IMR-90 (cell line): Measurements from ENCODE around the gene KCNMB2. TPM values are rescaled to one million over a fixed set of nuclear protein-coding genes. Genes with fewer than 3 reads are reported as not detected.

Experiments
- ATAC-seq: fragments of 200-7000 bp; cut with Tn5 transposase; 2 replicates; pipeline ENCODE4 v1.9.1; 2020; ENCODE audit warnings: low read depth, mild to moderate bottlenecking, moderate library complexity
- BruUV-seq: library from RNA; stranded (reverse); fragments of 400-500 nt; replicated peaks from 2 replicates; lab custom pipeline; 2021; lab: Mats Ljungman, UMichigan
- CTCF ChIA-PET: fragments of 300-600 bp; formaldehyde crosslinking; extraction: SDS; loops from one replicate; lab custom pipeline; 2021; ENCODE audit warnings: antibody characterized with exemption; lab: Yijun Ruan, JAX
- POLR2A ChIA-PET: fragments of 300-600 bp; sonication (Branson Sonifier 250); formaldehyde crosslinking; loops from one replicate; lab custom pipeline; 2022; ENCODE audit warnings: antibody characterized with exemption; ENCODE audit not compliant: unreplicated experiment; lab: Charles Lee
- DNase-seq: peaks from one replicate; pipeline ENCODE4 v3.0.0; 2013
- H2AFZ ChIP-seq: replicated peaks from 2 replicates; pipeline ENCODE3; 2013; ENCODE audit warnings: low read length, mild to moderate bottlenecking; ENCODE audit not compliant: poor library complexity
- H2AK5ac ChIP-seq: 2 replicates; pipeline ENCODE4 v1.6.1; 2013; ENCODE audit warnings: low read depth, low read length, inconsistent platforms
- H2AK9ac ChIP-seq: replicated peaks from 2 replicates; pipeline ENCODE3; 2013; ENCODE audit warnings: mild to moderate bottlenecking, low read depth, low read length, moderate library complexity; ENCODE audit not compliant: poor library complexity
- H2BK120ac ChIP-seq: 2 replicates; pipeline ENCODE4 v1.6.1; 2013; ENCODE audit warnings: low read depth, low read length, inconsistent platforms
- H2BK15ac ChIP-seq: 3 replicates; pipeline ENCODE4 v1.6.1; 2013; ENCODE audit warnings: low read depth, low read length, inconsistent platforms
- H2BK20ac ChIP-seq: 2 replicates; pipeline ENCODE4 v1.6.1; 2013; ENCODE audit warnings: low read depth, mild to moderate bottlenecking, inconsistent platforms, low read length, moderate library complexity
- H2BK5ac ChIP-seq: 2 replicates; pipeline ENCODE4 v1.6.1; 2013; ENCODE audit warnings: mild to moderate bottlenecking, low read depth, low read length, inconsistent platforms; ENCODE audit not compliant: poor library complexity, severe bottlenecking
- H3K14ac ChIP-seq: replicated peaks from 2 replicates; pipeline ENCODE4 v1.6.1; 2013; ENCODE audit warnings: low read depth, low read length, inconsistent platforms
- H3K18ac ChIP-seq: 2 replicates; pipeline ENCODE4 v1.6.1; 2013; ENCODE audit warnings: low read depth, low read length, control low read depth
- H3K23ac ChIP-seq: 2 replicates; pipeline ENCODE4 v1.6.1; 2013; ENCODE audit warnings: low read depth, low read length, inconsistent platforms
- H3K27ac ChIP-seq: 2 replicates; pipeline ENCODE4 v1.5.1; 2013; ENCODE audit warnings: mild to moderate bottlenecking, control low read depth, low read length; ENCODE audit not compliant: insufficient read depth
- H3K27me3 ChIP-seq: 2 replicates; pipeline ENCODE4 v1.6.1; 2013; ENCODE audit warnings: low read length; ENCODE audit not compliant: control insufficient read depth, insufficient read depth
- H3K36me3 ChIP-seq: 2 replicates; pipeline ENCODE4 v1.6.1; 2013; ENCODE audit warnings: low read length, mixed read lengths; ENCODE audit not compliant: control insufficient read depth, insufficient read depth
- H3K4ac ChIP-seq: 2 replicates; pipeline ENCODE4 v1.6.1; 2013; ENCODE audit warnings: low read depth, low read length, inconsistent platforms
- H3K4me1 ChIP-seq: 2 replicates; pipeline ENCODE4 v1.6.1; 2013; ENCODE audit warnings: low read length, mixed read lengths; ENCODE audit not compliant: control insufficient read depth, insufficient read depth
- H3K4me2 ChIP-seq: 2 replicates; pipeline ENCODE4 v1.6.1; 2013; ENCODE audit warnings: low read depth, mild to moderate bottlenecking, control low read depth, low read length, moderate library complexity
- H3K4me3 ChIP-seq: 2 replicates; pipeline ENCODE4 v1.5.1; 2013; ENCODE audit warnings: low read depth, mild to moderate bottlenecking, control low read depth, low read length, moderate library complexity; ENCODE audit not compliant: insufficient read depth
- H3K56ac ChIP-seq: 2 replicates; pipeline ENCODE4 v1.6.1; 2013; ENCODE audit warnings: low read length, inconsistent platforms; ENCODE audit not compliant: insufficient read depth; ENCODE audit errors: extremely low read depth
- H3K79me1 ChIP-seq, 2 experiments: 2 replicates each; pipeline ENCODE4 v1.6.1; 2013; ENCODE audit warnings: low read length in 2 of 2, inconsistent platforms in 1 of 2, low read depth in 1 of 2
- H3K9ac ChIP-seq: 2 replicates; pipeline ENCODE4 v1.6.1; 2013; ENCODE audit warnings: low read depth, low read length, control low read depth
- H3K9me1 ChIP-seq: 2 replicates; pipeline ENCODE4 v1.6.1; 2013; ENCODE audit warnings: low read length, inconsistent platforms; ENCODE audit not compliant: insufficient read depth
- H3K9me3 ChIP-seq: 2 replicates; pipeline ENCODE4 v1.6.1; 2013; ENCODE audit warnings: low read length; ENCODE audit not compliant: control insufficient read depth, insufficient read depth
- H4K20me1 ChIP-seq: 2 replicates; pipeline ENCODE4 v1.6.1; 2013; ENCODE audit warnings: low read length, inconsistent platforms; ENCODE audit not compliant: insufficient read depth
- H4K5ac ChIP-seq: 2 replicates; pipeline ENCODE4 v1.6.1; 2013; ENCODE audit warnings: mild to moderate bottlenecking, low read depth, low read length, control low read depth
- H4K8ac ChIP-seq, 2 experiments: 2 replicates each; pipeline ENCODE4 v1.6.1; 2013; ENCODE audit warnings: low read depth in 2 of 2, low read length in 2 of 2, control low read depth in 1 of 2, inconsistent platforms in 1 of 2
- H4K91ac ChIP-seq: 2 replicates; pipeline ENCODE4 v1.6.1; 2013; ENCODE audit warnings: low read depth, low read length, inconsistent platforms; ENCODE audit not compliant: insufficient read depth
- BHLHE40 ChIP-seq: fragments of 150-350 bp; IDR thresholded peaks from 2 replicates; pipeline ENCODE4 v1.6.1; 2016; ENCODE audit warnings: mild to moderate bottlenecking, low read depth, low read length
- CEBPB ChIP-seq: IDR thresholded peaks from 2 replicates; pipeline ENCODE4 v1.6.1; 2012; ENCODE audit warnings: low read depth, low read length, improper control_type of control experiment
- MAFK ChIP-seq: IDR thresholded peaks from 2 replicates; pipeline ENCODE4 v1.6.1; 2012; ENCODE audit warnings: low read depth, low read length, improper control_type of control experiment
- MXI1 ChIP-seq: IDR thresholded peaks from 2 replicates; pipeline ENCODE4 v1.6.1; 2012; ENCODE audit warnings: low read depth, mild to moderate bottlenecking, low read length, moderate library complexity, borderline replicate concordance
- NFE2L2 ChIP-seq: fragments of 150-350 bp; IDR thresholded peaks from 2 replicates; pipeline ENCODE4 v1.6.1; 2016; ENCODE audit warnings: low read depth, mild to moderate bottlenecking, low read length
- POLR2A ChIP-seq: IDR thresholded peaks from 2 replicates; pipeline ENCODE4 v1.6.1; 2012; ENCODE audit warnings: mild to moderate bottlenecking, low read depth, low read length
- RAD21 ChIP-seq: IDR thresholded peaks from 2 replicates; pipeline ENCODE4 v1.6.1; 2012; ENCODE audit warnings: low read length, improper control_type of control experiment
- SMC3 ChIP-seq: fragments of 150-350 bp; IDR thresholded peaks from 2 replicates; pipeline ENCODE4 v1.6.1; 2016; ENCODE audit warnings: low read depth, mild to moderate bottlenecking, antibody characterized with exemption, low read length, moderate library complexity
- WGBS, 2 experiments: methylation state at CpG; one replicate each; pipeline versions ENCODE4 v1.1.5 to v1.1.7; 2013; ENCODE audit warnings: missing lambda C conversion rate in 2 of 2; ENCODE audit not compliant: insufficient read length in 1 of 2; ENCODE audit errors: extremely low coverage in 2 of 2; 5-methylcytosine and 5-hydroxymethylcytosine counted together
- dilution Hi-C: fragments of 300-500 bp; cut with HindIII; formaldehyde crosslinking; loops from one replicate; pipeline ENCODE4 v1.14.3; 2018; ENCODE audit warnings: low sequenced_read_pairs; ENCODE audit not compliant: unreplicated experiment
- in situ Hi-C: fragments of 300-500 bp; cut with MboI; formaldehyde crosslinking; loops from 3 replicates; pipeline ENCODE4 v1.14.3; 2019; ENCODE audit warnings: low sequenced_read_pairs, inconsistent platforms, mixed read lengths
- intact Hi-C: fragments of 100-400 bp; cut with micrococcal nuclease; formaldehyde crosslinking; loops from 2 replicates; pipeline ENCODE4 v1.10.0; 2022
- polyA plus RNA-seq, 3 experiments: library from polyadenylated mRNA; depleted of rRNA; stranded (reverse); fragments of >200 nt; gene quantifications; 2 replicates each; pipeline ENCODE4 v1.2.3, GENCODE V29; 2012; ENCODE audit warnings: low replicate concordance in 1 of 3
- total RNA-seq: library from RNA; depleted of rRNA; stranded (reverse); fragments of >200 nt; gene quantifications from 2 replicates; pipeline ENCODE4 v1.2.3, GENCODE V29; 2012
- TF ChIP-seq, protein P1 (sequence below): conservative IDR thresholded peaks from 2 replicates; pipeline ENCODE4 v1.5.1; 2012; ENCODE audit warnings: mild to moderate bottlenecking, low read depth, low read length, improper control_type of control experiment

Gene KCNMB2
- total and polyA plus RNA-seq, 2 of the 4 experiments (the other 2 are of a cell fraction) = not detected

DNA sequence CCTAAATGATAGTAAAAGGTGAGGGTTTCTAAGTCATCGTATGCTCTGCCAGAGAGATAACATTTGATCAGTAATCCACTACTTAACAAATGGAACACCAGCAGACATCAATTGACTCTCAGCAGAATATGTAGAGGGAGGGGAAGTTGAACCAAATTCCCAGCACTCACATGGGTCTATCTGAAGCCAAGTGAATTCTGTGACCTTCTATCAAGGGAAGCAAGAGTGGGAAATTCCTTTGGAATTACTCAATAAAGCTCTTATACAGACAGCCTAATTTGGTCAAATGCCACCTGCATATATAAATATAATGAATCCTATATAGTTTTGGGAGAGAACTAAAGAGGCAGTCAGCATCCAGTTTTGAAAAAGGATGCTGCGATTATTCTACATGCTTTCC is 15.8 kb upstream of the KCNMB2 start:
- dilution Hi-C loops (no loop called here), in situ Hi-C loops (no loop called here), intact Hi-C loops (no loop called here)
- H2AK5ac ChIP-seq = no peak overlapping the region
- no peak overlapping the region for H2BK20ac ChIP-seq
- no peaks in the 10 kb centered on the region for H3K36me3 ChIP-seq
- no peak overlapping the region for H3K56ac ChIP-seq
- no peaks in the 10 kb centered on the region for H3K9me3 ChIP-seq
- H3K18ac ChIP-seq = no peak overlapping the region
- H2BK120ac ChIP-seq = no peak overlapping the region
- no peak overlapping the region for H2BK5ac ChIP-seq
- no peak overlapping the region for H4K5ac ChIP-seq
- H4K8ac ChIP-seq = no peak overlapping the region
- H3K23ac ChIP-seq = no peak overlapping the region
- H3K9ac ChIP-seq = no peak overlapping the region
- ChIA-PET CTCF (no interaction called here), POLR2A (no interaction called here)
- WGBS, 2 experiments = no CpG with 5 or more reads among the region's 2 CpGs
- no peak overlapping the region for H3K4me3 ChIP-seq
- DNase-seq = no peak
- no peaks in the 10 kb centered on the region for H3K4me1 ChIP-seq
- H3K27me3 ChIP-seq = no peaks in the 10 kb centered on the region
- no peak overlapping the region for H4K91ac ChIP-seq
- H3K9me1 ChIP-seq = no peaks in the 10 kb centered on the region
- H3K4me2 ChIP-seq = no peak overlapping the region
- H2AFZ ChIP-seq = no peak overlapping the region
- no peak for ATAC-seq
- H3K14ac ChIP-seq = no peak overlapping the region
- no TSS peak for BruUV-seq
- H3K79me1 ChIP-seq = no peaks in the 10 kb centered on the region
- no peaks in the 10 kb centered on the region for H4K20me1 ChIP-seq
- TF ChIP-seq RAD21 (no peak), MXI1 (no peak), CEBPB (no peak), BHLHE40 (no peak), MAFK (no peak), NFE2L2 (no peak), POLR2A (no peak), SMC3 (no peak)
- TF ChIP-seq, protein P1, sequence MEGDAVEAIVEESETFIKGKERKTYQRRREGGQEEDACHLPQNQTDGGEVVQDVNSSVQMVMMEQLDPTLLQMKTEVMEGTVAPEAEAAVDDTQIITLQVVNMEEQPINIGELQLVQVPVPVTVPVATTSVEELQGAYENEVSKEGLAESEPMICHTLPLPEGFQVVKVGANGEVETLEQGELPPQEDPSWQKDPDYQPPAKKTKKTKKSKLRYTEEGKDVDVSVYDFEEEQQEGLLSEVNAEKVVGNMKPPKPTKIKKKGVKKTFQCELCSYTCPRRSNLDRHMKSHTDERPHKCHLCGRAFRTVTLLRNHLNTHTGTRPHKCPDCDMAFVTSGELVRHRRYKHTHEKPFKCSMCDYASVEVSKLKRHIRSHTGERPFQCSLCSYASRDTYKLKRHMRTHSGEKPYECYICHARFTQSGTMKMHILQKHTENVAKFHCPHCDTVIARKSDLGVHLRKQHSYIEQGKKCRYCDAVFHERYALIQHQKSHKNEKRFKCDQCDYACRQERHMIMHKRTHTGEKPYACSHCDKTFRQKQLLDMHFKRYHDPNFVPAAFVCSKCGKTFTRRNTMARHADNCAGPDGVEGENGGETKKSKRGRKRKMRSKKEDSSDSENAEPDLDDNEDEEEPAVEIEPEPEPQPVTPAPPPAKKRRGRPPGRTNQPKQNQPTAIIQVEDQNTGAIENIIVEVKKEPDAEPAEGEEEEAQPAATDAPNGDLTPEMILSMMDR = no peak
- no peak overlapping the region for H3K4ac ChIP-seq
- H2AK9ac ChIP-seq = no peak overlapping the region
- no peak overlapping the region for H3K27ac ChIP-seq
- H2BK15ac ChIP-seq = no peak overlapping the region
